GM23248 (cell line): ENCODE results near the gene ROS1. TPM values are rescaled to one million over a fixed set of nuclear protein-coding genes. Genes with fewer than 3 reads are reported as not detected.

Experiments
- DNase-seq: peaks from one replicate; pipeline ENCODE4 v3.0.0-alpha.2; 2015
- H2AFZ ChIP-seq: fragments of 200-600 bp; sonication (generic); 2 replicates; pipeline ENCODE4 v1.6.1; 2016; ENCODE audit warnings: antibody characterized with exemption
- H3F3A ChIP-seq: fragments of 200-600 bp; sonication (generic); 2 replicates; pipeline ENCODE4 v1.6.1; 2016; ENCODE audit warnings: mild to moderate bottlenecking, antibody characterized with exemption, mixed run types; ENCODE audit not compliant: insufficient read depth
- H3K27ac ChIP-seq: fragments of 200-600 bp; sonication (generic); 2 replicates; pipeline ENCODE4 v1.5.1; 2016; ENCODE audit warnings: mild to moderate bottlenecking
- H3K27me3 ChIP-seq: fragments of 200-600 bp; sonication (generic); replicated peaks from 2 replicates; pipeline ENCODE4 v1.6.1; 2016; ENCODE audit warnings: mild to moderate bottlenecking; ENCODE audit not compliant: insufficient read depth
- H3K36me3 ChIP-seq: fragments of 200-600 bp; sonication (generic); 2 replicates; pipeline ENCODE4 v1.6.1; 2016; ENCODE audit warnings: low read depth, mild to moderate bottlenecking
- H3K4me1 ChIP-seq: fragments of 200-600 bp; sonication (generic); 2 replicates; pipeline ENCODE4 v1.6.1; 2016; ENCODE audit warnings: mild to moderate bottlenecking; ENCODE audit not compliant: insufficient read depth
- H3K4me2 ChIP-seq: fragments of 200-600 bp; sonication (generic); one replicate; pipeline ENCODE4 v1.6.1; 2016; ENCODE audit warnings: mild to moderate bottlenecking; ENCODE audit not compliant: unreplicated experiment
- H3K4me3 ChIP-seq: fragments of 200-600 bp; sonication (generic); 2 replicates; pipeline ENCODE4 v1.5.1; 2016; ENCODE audit warnings: mild to moderate bottlenecking
- H3K79me2 ChIP-seq: fragments of 200-600 bp; sonication (generic); 2 replicates; pipeline ENCODE4 v1.6.1; 2016; ENCODE audit warnings: mild to moderate bottlenecking; ENCODE audit not compliant: insufficient read depth
- H3K9ac ChIP-seq: fragments of 200-600 bp; sonication (generic); 2 replicates; pipeline ENCODE4 v1.6.1; 2016; ENCODE audit warnings: mild to moderate bottlenecking
- H3K9me2 ChIP-seq: fragments of 200-600 bp; sonication (generic); 2 replicates; pipeline ENCODE4 v1.6.1; 2016; ENCODE audit warnings: mixed run types, mild to moderate bottlenecking, moderate library complexity; ENCODE audit not compliant: insufficient read depth
- H3K9me3 ChIP-seq: fragments of 200-600 bp; sonication (generic); one replicate; pipeline ENCODE4 v1.6.1; 2017; ENCODE audit warnings: low read depth
- H4K20me1 ChIP-seq: fragments of 200-600 bp; sonication (generic); 2 replicates; pipeline ENCODE4 v1.6.0; 2016; ENCODE audit not compliant: insufficient read depth
- EZH2 ChIP-seq: fragments of 200-600 bp; sonication (generic); IDR thresholded peaks from 2 replicates; pipeline ENCODE4 v1.6.1; 2018; ENCODE audit warnings: antibody characterized with exemption, mild to moderate bottlenecking; ENCODE audit not compliant: insufficient read depth, poor library complexity, severe bottlenecking
- EZH2phosphoT487 ChIP-seq: fragments of 200-600 bp; sonication (generic); IDR thresholded peaks from 2 replicates; pipeline ENCODE4 v1.6.1; 2018; ENCODE audit warnings: antibody characterized with exemption, moderate library complexity, mild to moderate bottlenecking, low read depth; ENCODE audit not compliant: insufficient read depth
- WGBS, 2 experiments: methylation state at CpG; one replicate each; pipeline ENCODE4 v1.1.6; 2015 to 2017; ENCODE audit warnings: low lambda C conversion rate in 2 of 2, low coverage in 1 of 2; ENCODE audit errors: missing lambda C conversion rate in 2 of 2; 5-methylcytosine and 5-hydroxymethylcytosine counted together
- in situ Hi-C: fragments of 300-500 bp; cut with MboI; formaldehyde crosslinking; loops from 2 replicates; pipeline ENCODE4 v1.15.0; 2020
- polyA plus RNA-seq: library from polyadenylated mRNA; unstranded; fragments of >200 nt; fragmentation: Nextera tagmentation; extraction: Ambion mirVana; gene quantifications from 2 replicates; pipeline ENCODE4 v1.2.1, GENCODE V29; 2016
- total RNA-seq: library from RNA; depleted of rRNA; stranded (reverse); fragments of >200 nt; shearing (Covaris generic); gene quantifications from 2 replicates; pipeline ENCODE4 v1.2.3, GENCODE V29; 2014

ROS1 gene
- total and polyA plus RNA-seq, 2 experiments from 2014 or later: 0.20 to 0.43 TPM

DNA sequence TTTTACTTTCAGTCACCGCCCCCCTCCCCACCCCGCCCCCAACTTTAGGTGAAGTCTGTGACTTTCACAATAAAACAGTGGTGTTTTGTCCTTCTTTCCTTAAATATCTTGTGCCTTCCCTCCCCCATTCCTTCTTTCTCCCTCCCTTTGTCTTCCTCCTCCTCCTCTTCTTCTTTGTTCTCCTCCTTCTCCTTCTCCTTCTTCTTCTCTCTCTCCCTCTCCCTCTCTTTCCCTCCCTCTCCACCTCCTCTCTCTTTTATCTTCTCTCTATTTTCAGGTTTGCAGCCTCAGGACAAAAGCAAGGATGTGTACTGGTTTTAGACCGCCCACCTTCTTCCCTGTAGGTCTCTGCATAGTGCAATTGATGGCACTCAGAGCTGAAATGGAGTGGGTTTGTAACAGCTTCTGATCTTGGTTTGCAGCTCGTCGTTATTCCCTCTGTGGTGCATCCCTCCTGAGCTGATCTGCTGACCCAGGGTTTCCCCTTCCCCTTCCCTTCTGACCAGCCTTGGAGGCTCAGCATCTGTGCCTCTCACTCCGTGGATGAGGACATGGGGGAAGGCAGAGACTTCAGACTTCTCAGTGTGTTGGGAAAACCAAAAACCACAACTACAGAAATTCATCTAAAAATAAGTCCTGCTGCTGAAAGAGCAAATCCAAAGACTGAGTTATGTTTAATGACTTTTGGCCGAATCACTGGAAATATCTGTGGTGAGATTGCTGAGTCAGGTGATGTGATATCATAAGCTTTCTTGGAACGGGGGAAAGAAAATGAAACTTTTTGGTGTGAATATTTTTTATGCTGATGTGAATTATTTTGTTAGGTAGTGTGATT is 153.5 kb downstream of the ROS1 start:
- no peak overlapping the region for H3K4me3 ChIP-seq
- DNase-seq: no peak
- H3K27ac ChIP-seq: no peak overlapping the region
- H3K9me2 ChIP-seq: no peaks in the 10 kb centered on the region
- H3K4me2 ChIP-seq: no peak overlapping the region
- H3K9me3 ChIP-seq: no peaks in the 10 kb centered on the region
- H3K36me3 ChIP-seq: no peaks in the 10 kb centered on the region
- no peak overlapping the region for H3K9ac ChIP-seq
- H3K4me1 ChIP-seq: no peaks in the 10 kb centered on the region
- in situ Hi-C loops: no loop called here
- peaks cover 35% of the 10 kb centered on the region for H3K27me3 ChIP-seq
- H4K20me1 ChIP-seq: no peaks in the 10 kb centered on the region
- no peaks in the 10 kb centered on the region for H3K79me2 ChIP-seq
- TF ChIP-seq EZH2phosphoT487 (no peak), EZH2 (no peak)
- no peaks in the 10 kb centered on the region for H3F3A ChIP-seq
- 49 to 50% methylated on average over 8 of the region's 8 CpGs for WGBS, 2 experiments
- no peak overlapping the region for H2AFZ ChIP-seq

DNA sequence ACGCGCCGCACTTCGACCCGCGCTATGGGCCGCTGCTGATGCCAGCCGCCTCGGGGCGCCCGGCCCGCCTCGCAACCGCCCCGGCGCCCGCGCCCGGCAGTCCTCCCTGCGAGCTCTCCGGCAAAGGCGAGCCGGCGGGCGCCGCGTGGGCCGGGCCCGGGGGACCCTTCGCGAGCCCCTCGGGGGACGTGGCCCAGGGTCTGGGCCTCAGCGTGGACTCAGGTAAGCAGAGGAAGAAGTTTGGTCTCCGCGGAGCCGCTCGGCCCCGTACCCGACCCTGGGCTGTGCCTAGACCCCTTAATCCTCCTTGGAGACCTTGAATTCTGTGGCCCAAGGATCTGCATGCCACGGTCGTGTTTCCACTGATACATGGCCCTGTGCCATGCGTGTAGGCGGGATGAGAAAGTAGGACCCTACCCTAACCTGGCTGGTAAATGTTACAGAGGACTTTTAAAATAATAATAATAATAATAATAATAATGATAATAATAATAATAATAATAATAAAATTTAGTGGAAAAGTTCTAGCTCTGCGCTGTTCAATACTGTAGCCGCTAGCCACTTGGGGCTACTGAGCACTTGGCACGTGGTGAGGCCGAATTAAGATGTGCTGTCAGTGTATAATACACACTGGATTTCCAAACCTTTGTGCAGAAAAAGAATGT is 154.8 kb downstream of the ROS1 start:
- 54 to 56% methylated on average over 17 to 48 of the region's 48 CpGs for WGBS, 2 experiments
- H3K4me2 ChIP-seq: no peak overlapping the region
- H3K27me3 ChIP-seq: peaks cover 41% of the 10 kb centered on the region

DNA sequence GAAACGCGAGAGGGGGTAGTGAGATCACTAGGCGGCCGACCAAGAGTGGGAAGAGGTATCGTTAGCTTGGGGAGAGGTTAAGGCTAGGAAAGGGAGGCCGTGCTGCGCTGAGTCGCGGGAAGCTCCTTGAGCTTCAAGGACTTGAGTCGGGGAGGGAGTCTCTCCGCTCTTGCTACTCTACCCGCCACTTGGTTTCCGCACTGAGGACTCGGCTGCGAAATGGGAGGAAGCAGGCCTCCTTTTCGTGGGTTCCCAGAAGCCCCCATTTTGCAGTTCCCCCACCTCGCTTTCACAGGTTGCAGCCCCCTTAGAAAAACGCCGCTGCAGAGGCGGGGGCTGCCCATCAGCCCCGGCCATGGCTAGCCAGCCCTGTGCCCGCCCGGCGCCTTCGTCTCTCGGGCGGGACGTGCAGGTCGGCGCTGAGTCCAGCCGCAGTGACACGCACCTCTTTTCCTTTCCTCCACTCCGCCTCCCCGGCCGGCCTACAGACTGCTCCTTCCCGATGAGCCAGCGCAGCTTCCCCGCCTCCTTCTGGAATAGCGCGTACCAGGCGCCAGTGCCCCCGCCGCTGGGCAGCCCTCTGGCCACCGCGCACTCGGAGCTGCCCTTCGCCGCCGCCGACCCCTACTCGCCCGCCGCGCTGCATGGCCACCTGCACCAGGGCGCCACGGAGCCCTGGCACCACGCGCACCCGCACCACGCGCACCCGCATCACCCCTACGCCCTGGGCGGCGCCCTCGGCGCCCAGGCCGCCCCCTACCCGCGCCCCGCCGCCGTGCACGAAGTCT is 155.5 kb downstream of the ROS1 start:
- Histone ChIP-seq H3K36me3 (no peaks in the 10 kb centered on the region), H3K9me2 (no peaks in the 10 kb centered on the region), H4K20me1 (no peaks in the 10 kb centered on the region), H3K4me3 (no peak overlapping the region), H2AFZ (no peak overlapping the region), H3K9ac (no peak overlapping the region), H3K4me1 (no peaks in the 10 kb centered on the region), H3K27ac (no peak overlapping the region), H3K27me3 (peaks cover 41% of the 10 kb centered on the region), H3K9me3 (no peaks in the 10 kb centered on the region), H3K4me2 (no peak overlapping the region), H3F3A (no peaks in the 10 kb centered on the region), H3K79me2 (no peaks in the 10 kb centered on the region)
- no peak for TF ChIP-seq EZH2
- TF ChIP-seq EZH2phosphoT487: no peak
- in situ Hi-C loops: no loop called here
- 60 to 70% methylated on average over 36 to 72 of the region's 74 CpGs for whole genome bisulfite sequencing, 2 experiments
- DNase-seq: no peak

More for the DNA sequence above, 154.8 kb downstream of the ROS1 start:
- no peaks in the 10 kb centered on the region for H3K79me2 ChIP-seq
- no peak overlapping the region for H3K27ac ChIP-seq
- H2AFZ ChIP-seq: no peak overlapping the region
- no peaks in the 10 kb centered on the region for H4K20me1 ChIP-seq
- DNase-seq: no peak
- H3F3A ChIP-seq: no peaks in the 10 kb centered on the region
- H3K36me3 ChIP-seq: no peaks in the 10 kb centered on the region
- in situ Hi-C loops: no loop called here
- no peaks in the 10 kb centered on the region for H3K9me2 ChIP-seq
- no peak for TF ChIP-seq EZH2
- TF ChIP-seq EZH2phosphoT487: no peak
- H3K4me3 ChIP-seq: no peak overlapping the region
- H3K9ac ChIP-seq: no peak overlapping the region
- no peaks in the 10 kb centered on the region for H3K9me3 ChIP-seq
- H3K4me1 ChIP-seq: no peaks in the 10 kb centered on the region

DNA sequence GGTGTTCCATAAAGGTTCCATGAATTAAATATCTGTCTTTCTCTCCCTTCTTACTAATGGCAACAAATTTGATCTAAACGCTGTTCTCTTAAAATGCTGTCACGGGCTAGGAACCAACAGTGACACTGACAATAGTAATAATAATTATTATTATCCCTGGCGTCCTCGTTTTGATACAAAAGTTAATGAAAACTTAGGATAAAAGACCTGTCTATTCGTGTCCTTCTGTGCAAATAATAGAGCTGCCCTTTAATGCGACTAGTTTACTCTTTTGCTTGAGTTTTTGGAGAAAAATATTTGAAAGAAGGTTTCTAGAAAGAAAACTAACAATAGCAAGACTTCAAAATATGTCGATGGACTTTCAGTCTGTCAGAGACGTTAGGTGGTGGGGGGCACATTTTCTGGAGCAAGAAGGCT is 156.1 kb downstream of the ROS1 start:
- Histone ChIP-seq H3K9me3 (no peaks in the 10 kb centered on the region), H3K27ac (no peak overlapping the region), H4K20me1 (no peaks in the 10 kb centered on the region), H3K4me2 (no peak overlapping the region), H3K36me3 (no peaks in the 10 kb centered on the region), H3F3A (no peaks in the 10 kb centered on the region), H3K9ac (no peak overlapping the region), H3K4me1 (no peaks in the 10 kb centered on the region), H2AFZ (no peak overlapping the region), H3K27me3 (peaks cover 45% of the 10 kb centered on the region), H3K79me2 (no peaks in the 10 kb centered on the region), H3K4me3 (no peak overlapping the region), H3K9me2 (no peaks in the 10 kb centered on the region)
- 75 to 82% methylated on average over 8 of the region's 8 CpGs for WGBS, 2 experiments
- TF ChIP-seq EZH2phosphoT487 (no peak), EZH2 (no peak)
- in situ Hi-C loops: no loop called here
- no peak for DNase-seq
